GM12891 (cell line): ENCODE results near the gene LDOC1.

Experiments used
- PAX5 ChIP-seq: IDR thresholded peaks from 2 replicates; pipeline ENCODE4 v1.6.1; 2011; ENCODE audit warnings: low read length, moderate library complexity, mild to moderate bottlenecking; ENCODE audit not compliant: insufficient read depth, severe bottlenecking
- POLR2A ChIP-seq: IDR thresholded peaks from 2 replicates; pipeline ENCODE4 v1.6.1; 2011; ENCODE audit warnings: low read depth, low read length, control low read depth
- POLR2AphosphoS5 ChIP-seq: IDR thresholded peaks from 2 replicates; pipeline ENCODE4 v1.6.1; 2011; ENCODE audit warnings: low read depth, low read length, control low read depth
- POU2F2 ChIP-seq: IDR thresholded peaks from 2 replicates; pipeline ENCODE4 v1.6.1; 2011; ENCODE audit warnings: low read depth, mild to moderate bottlenecking, control low read depth, low read length, moderate library complexity
- SPI1 ChIP-seq: IDR thresholded peaks from 2 replicates; pipeline ENCODE4 v1.6.1; 2011; ENCODE audit warnings: low read depth, low read length, control low read depth
- TAF1 ChIP-seq: IDR thresholded peaks from 2 replicates; pipeline ENCODE4 v1.6.1; 2011; ENCODE audit warnings: low read depth, low read length, control low read depth

GRCh38 chrX:141133272-141133671 lies 43.7 kb downstream of the LDOC1 start:
- TF ChIP-seq POLR2A, result no peak
- no peak for TF ChIP-seq POLR2AphosphoS5
- TF ChIP-seq TAF1, result no peak
- no peak for TF ChIP-seq SPI1
- TF ChIP-seq POU2F2, result no peak
- TF ChIP-seq PAX5, result no peak
